Liver (tissue), 9 donors: ENCODE data around the gene CARD16. TPM values are rescaled to one million over a fixed set of nuclear protein-coding genes. Genes with fewer than 3 reads are reported as not detected.
"Not testable (repeated sequence)": the region's sequence is repeated elsewhere in the genome, so short reads cannot be mapped to it uniquely, and the experiment has no call there.

Experiments
- DNase-seq: peaks from one replicate; pipeline ENCODE4 v3.0.0-alpha.2; 2017; ENCODE audit warnings: low spot score
- H3K27ac ChIP-seq, 2 donors: one replicate each; pipeline ENCODE4 v1.7.0; 2013; ENCODE audit warnings: inconsistent platforms in 2 of 2, low read length in 2 of 2, control low read depth in 1 of 2, low read depth in 1 of 2, mild to moderate bottlenecking in 1 of 2
- H3K27me3 ChIP-seq, 4 donors: one replicate each; pipeline versions ENCODE4 v1.6.1 to v1.7.0; 2013; ENCODE audit warnings: low read length in 3 of 4, inconsistent platforms in 1 of 4, mild to moderate bottlenecking in 1 of 4, moderate library complexity in 1 of 4; ENCODE audit not compliant: control insufficient read depth in 4 of 4, insufficient read depth in 4 of 4
- H3K36me3 ChIP-seq, 4 donors: one replicate each; pipeline versions ENCODE4 v1.6.1 to v1.7.0; 2013; ENCODE audit warnings: low read length in 3 of 4, mild to moderate bottlenecking in 3 of 4, low read depth in 1 of 4, moderate library complexity in 1 of 4; ENCODE audit not compliant: control insufficient read depth in 4 of 4, insufficient read depth in 3 of 4
- H3K4me1 ChIP-seq, 4 donors: one replicate each; pipeline versions ENCODE4 v1.6.1 to v1.7.0; 2013; ENCODE audit warnings: low read length in 3 of 4, mild to moderate bottlenecking in 3 of 4, moderate library complexity in 1 of 4; ENCODE audit not compliant: control insufficient read depth in 4 of 4, insufficient read depth in 4 of 4
- H3K4me3 ChIP-seq, 3 donors: one replicate each; pipeline versions ENCODE4 v1.6.1 to v1.7.0; 2013; ENCODE audit warnings: low read length in 3 of 3, control low read depth in 1 of 3, low read depth in 1 of 3, mild to moderate bottlenecking in 1 of 3
- H3K9ac ChIP-seq, 2 donors: one replicate each; pipeline ENCODE4 v1.7.0; 2013; ENCODE audit warnings: low read length in 2 of 2, mild to moderate bottlenecking in 2 of 2, moderate library complexity in 2 of 2, control low read depth in 1 of 2, low read depth in 1 of 2
- H3K9me3 ChIP-seq, 4 donors: one replicate each; pipeline versions ENCODE4 v1.6.1 to v1.7.0; 2013; ENCODE audit warnings: low read length in 3 of 4; ENCODE audit not compliant: control insufficient read depth in 4 of 4
- CTCF ChIP-seq: fragments of 150-350 bp; IDR thresholded peaks from 2 replicates; pipeline ENCODE4 v1.5.1; 2017; ENCODE audit warnings: improper control_type of control experiment, low read depth, low read length; ENCODE audit not compliant: missing input control
- EGR1 ChIP-seq, 2 donors: IDR thresholded peaks; 2 replicates each; pipeline ENCODE4 v1.6.1; 2016 to 2018; ENCODE audit warnings: antibody characterized with exemption in 2 of 2, low read depth in 2 of 2
- FOXA1 ChIP-seq: IDR thresholded peaks from 2 replicates; pipeline ENCODE4 v1.6.1; 2016; ENCODE audit warnings: antibody characterized with exemption
- FOXA2 ChIP-seq: IDR thresholded peaks from 2 replicates; pipeline ENCODE4 v1.6.1; 2016; ENCODE audit warnings: antibody characterized with exemption
- GABPA ChIP-seq, 2 donors: IDR thresholded peaks in 1 of 2; conservative IDR thresholded peaks in 1 of 2; 2 replicates each; pipeline ENCODE4 v1.6.1; 2016; ENCODE audit warnings: antibody characterized with exemption in 2 of 2, mild to moderate bottlenecking in 1 of 2, moderate library complexity in 1 of 2
- HNF4A ChIP-seq, 2 donors: conservative IDR thresholded peaks; 2 replicates each; pipeline ENCODE4 v1.6.1; 2016; ENCODE audit warnings: antibody characterized with exemption in 2 of 2, mild to moderate bottlenecking in 2 of 2
- HNF4G ChIP-seq: IDR thresholded peaks from 2 replicates; pipeline ENCODE4 v1.6.1; 2016; ENCODE audit warnings: antibody characterized with exemption
- JUND ChIP-seq, 2 donors: IDR thresholded peaks; 2 replicates each; pipeline ENCODE4 v1.6.1; 2016; ENCODE audit warnings: antibody characterized with exemption in 2 of 2
- RAD21 ChIP-seq, 2 donors: IDR thresholded peaks; 2 replicates each; pipeline ENCODE4 v1.6.1; 2016; ENCODE audit warnings: antibody characterized with exemption in 2 of 2, mild to moderate bottlenecking in 2 of 2
- RXRA ChIP-seq, 2 donors: IDR thresholded peaks; 2 replicates each; pipeline ENCODE4 v1.6.1; 2017 to 2018; ENCODE audit warnings: antibody characterized with exemption in 2 of 2, mild to moderate bottlenecking in 1 of 2
- SP1 ChIP-seq: IDR thresholded peaks from 2 replicates; pipeline ENCODE4 v1.6.1; 2018; ENCODE audit warnings: antibody characterized with exemption, mild to moderate bottlenecking
- TAF1 ChIP-seq: conservative IDR thresholded peaks from 2 replicates; pipeline ENCODE4 v1.6.1; 2016; ENCODE audit warnings: antibody characterized with exemption, mild to moderate bottlenecking
- YY1 ChIP-seq: IDR thresholded peaks from 2 replicates; pipeline ENCODE4 v1.6.1; 2016; ENCODE audit warnings: antibody characterized with exemption, mild to moderate bottlenecking
- WGBS: extraction: QIAGEN DNeasy Blood & Tissue Kit; methylation state at CpG from one replicate; pipeline ENCODE4 v1.1.7; 2013; 5-methylcytosine and 5-hydroxymethylcytosine counted together
- polyA plus RNA-seq, 2 donors: library from polyadenylated mRNA; stranded (reverse) in 1 of 2; unstranded in 1 of 2; fragments of 200-250 nt in 1 of 2; fragments of >200 nt in 1 of 2; fragmentation: Nextera tagmentation in 1 of 2; extraction: Ambion mirVana in 1 of 2; gene quantifications; one replicate each; pipeline versions ENCODE4 v1.2.1 to v1.2.3, GENCODE V29; 2013 to 2015
- total RNA-seq, 2 donors: library from RNA; depleted of rRNA; stranded (reverse); fragments of >200 nt; gene quantifications; one replicate each; pipeline ENCODE4 v1.2.3, GENCODE V29; 2014
- TF ChIP-seq, protein P1 (sequence below): IDR thresholded peaks from 2 replicates; pipeline ENCODE4 v1.6.1; 2016; ENCODE audit warnings: antibody characterized with exemption
- TF ChIP-seq, protein P2 (sequence below): IDR thresholded peaks from 2 replicates; pipeline ENCODE4 v1.6.1; 2016; ENCODE audit warnings: antibody characterized with exemption, mild to moderate bottlenecking
- TF ChIP-seq, protein P3 (sequence below): IDR thresholded peaks from 2 replicates; pipeline ENCODE4 v1.6.1; 2016; ENCODE audit warnings: antibody characterized with exemption
- donor health status: healthy.
- donor health status: healthy.
- donor health status: healthy.
- donor health status: healthy.
- donor health status: healthy.

CARD16 gene
- total and polyA plus RNA-seq, 4 donors = 5.1 to 10.0 (median 8.7) TPM

DNA sequence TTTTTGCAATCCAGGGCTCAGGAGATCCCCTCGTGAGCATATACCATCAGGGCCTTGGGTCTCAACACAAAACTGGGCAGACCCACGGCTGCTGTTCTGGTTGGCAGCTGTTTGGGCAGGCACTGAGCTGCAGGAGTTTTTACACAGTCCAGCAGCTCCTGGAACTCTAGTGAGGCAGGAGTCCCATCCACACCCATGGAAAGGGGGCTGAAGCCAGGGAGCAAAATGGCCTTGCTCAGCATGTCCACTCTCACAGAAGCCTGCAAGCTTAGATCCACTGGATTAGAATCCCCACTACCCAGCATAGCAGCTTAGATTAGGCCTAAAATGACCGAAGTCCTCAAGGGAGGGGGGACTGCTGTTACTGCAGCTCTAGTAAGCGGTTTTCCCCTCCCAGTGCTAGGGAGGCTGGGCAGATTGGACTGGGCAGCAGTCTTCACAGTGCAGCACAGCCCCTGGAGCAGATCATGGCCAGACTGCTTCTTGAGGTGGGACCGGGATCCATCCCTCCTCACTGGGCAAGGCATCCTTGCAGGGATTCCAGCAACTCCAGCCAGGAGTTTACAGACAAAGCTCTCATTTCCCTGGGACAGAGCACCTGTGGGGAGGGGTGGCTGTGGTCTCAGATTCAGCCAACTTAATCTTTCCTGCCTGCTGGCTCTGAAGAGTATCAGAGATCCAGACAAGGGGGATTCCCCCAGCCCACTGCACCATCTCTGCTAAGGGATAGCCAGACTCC, 36.4 kb upstream of the CARD16 start:
- Histone ChIP-seq H3K27me3 (no peaks in the 10 kb centered on the region), H3K27ac (no peak overlapping the region), H3K9me3 (no peaks in the 10 kb centered on the region), H3K36me3 (no peaks in the 10 kb centered on the region), H3K4me1 (no peaks in the 10 kb centered on the region), H3K4me3 (no peak overlapping the region), H3K9ac (no peak overlapping the region)
- TF ChIP-seq FOXA2 = no peak
- TF ChIP-seq SP1 = no peak
- TF ChIP-seq RAD21 (IDR thresholded peaks at IDR 0.05) = no peak
- TF ChIP-seq YY1 = no peak
- TF ChIP-seq, protein P1, sequence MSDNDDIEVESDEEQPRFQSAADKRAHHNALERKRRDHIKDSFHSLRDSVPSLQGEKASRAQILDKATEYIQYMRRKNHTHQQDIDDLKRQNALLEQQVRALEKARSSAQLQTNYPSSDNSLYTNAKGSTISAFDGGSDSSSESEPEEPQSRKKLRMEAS = no peak
- TF ChIP-seq HNF4G = no peak
- TF ChIP-seq RXRA (IDR thresholded peaks at IDR 0.05) = no peak
- TF ChIP-seq CTCF = no peak
- no peak for TF ChIP-seq EGR1 (IDR thresholded peaks at IDR 0.05; ENCODE audit: low read depth in 2 of 2)
- TF ChIP-seq FOXA1 = no peak
- no peak for TF ChIP-seq HNF4A (conservative IDR thresholded peaks at IDR 0.05)
- DNase-seq = no peak
- 85% methylated on average over 5 of the region's 5 CpGs for WGBS

DNA sequence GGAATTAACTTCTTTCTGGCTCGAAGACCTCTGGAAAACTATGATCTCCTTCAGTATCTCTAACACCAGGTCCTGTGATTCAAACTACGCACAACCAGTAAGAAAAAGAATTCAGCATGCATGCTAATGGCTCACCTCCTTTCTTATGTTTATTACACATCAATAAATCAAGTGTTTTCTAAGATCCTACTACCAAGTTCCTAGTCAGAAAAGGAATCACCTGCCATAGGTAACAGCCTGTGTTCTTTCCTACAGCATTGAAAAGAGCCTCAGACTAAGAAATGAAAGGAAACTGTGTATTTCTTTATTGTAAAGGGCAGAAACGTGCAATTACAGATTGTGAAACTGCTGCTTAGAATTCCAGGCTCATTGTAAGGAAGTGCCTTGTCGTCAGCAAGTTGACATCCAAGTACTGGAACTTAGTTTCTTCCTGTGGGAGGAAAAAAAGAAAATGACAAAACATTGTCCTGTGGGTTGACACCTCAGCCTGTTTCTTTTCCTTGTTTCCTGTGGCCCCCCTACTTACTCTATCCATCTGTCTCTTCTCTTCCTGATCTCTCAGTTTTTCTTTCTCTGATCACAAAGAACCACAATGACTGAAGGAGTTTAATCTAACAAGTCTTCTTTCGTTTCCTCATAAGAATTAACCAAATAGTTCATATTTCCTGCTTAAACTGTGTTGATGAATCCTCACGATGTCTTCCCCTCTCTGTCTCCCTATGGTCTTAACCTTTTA, 35.2 kb upstream of the CARD16 start:
- H3K36me3 ChIP-seq, DNase-seq, H3K9ac ChIP-seq, H3K4me1 ChIP-seq, H3K27ac ChIP-seq, H3K9me3 ChIP-seq, H3K4me3 ChIP-seq, H3K27me3 ChIP-seq: not testable (repeated sequence)
- WGBS = 49% methylated on average over 6 of the region's 6 CpGs

DNA sequence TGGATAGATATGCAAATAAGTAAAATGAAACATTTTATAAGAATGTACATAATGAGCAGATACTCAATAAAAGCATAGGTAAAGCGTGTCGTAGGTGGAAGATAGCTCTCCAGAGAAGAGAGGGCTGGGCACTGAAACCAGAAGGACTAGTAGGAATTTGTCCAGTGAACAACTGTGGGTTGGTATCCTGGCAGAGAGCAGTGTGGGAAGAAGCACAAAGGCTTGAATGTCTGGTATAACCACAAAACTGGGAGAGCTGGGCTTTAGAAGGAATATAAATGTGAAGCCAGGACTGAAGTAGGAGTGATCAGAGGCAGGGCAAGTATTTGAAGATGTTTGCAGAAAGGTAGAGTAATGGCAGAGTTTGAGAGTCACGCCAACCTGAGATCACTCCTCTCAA, 33.1 kb upstream of the CARD16 start:
- no peak overlapping the region for H3K9ac ChIP-seq
- no peaks in the 10 kb centered on the region for H3K4me1 ChIP-seq
- no peaks in the 10 kb centered on the region for H3K27me3 ChIP-seq
- H3K9me3 ChIP-seq = no peaks in the 10 kb centered on the region
- no peak for DNase-seq
- no peaks in the 10 kb centered on the region for H3K36me3 ChIP-seq
- H3K27ac ChIP-seq = no peak overlapping the region
- 90% methylated on average over 3 of the region's 3 CpGs for whole genome bisulfite sequencing
- no peak overlapping the region for H3K4me3 ChIP-seq
- TF ChIP-seq JUND (IDR thresholded peaks at IDR 0.05) (no peak), TAF1 (no peak), CTCF (no peak), EGR1 (IDR thresholded peaks at IDR 0.05; ENCODE audit: low read depth in 2 of 2) (no peak), GABPA (IDR thresholded peaks at IDR 0.05 in 1 of 2, conservative IDR thresholded peaks at IDR 0.05 in 1 of 2) (no peak), HNF4G (no peak), YY1 (no peak), RAD21 (IDR thresholded peaks at IDR 0.05) (no peak), FOXA1 (no peak), FOXA2 (no peak), SP1 (no peak)
- TF ChIP-seq, protein P2, sequence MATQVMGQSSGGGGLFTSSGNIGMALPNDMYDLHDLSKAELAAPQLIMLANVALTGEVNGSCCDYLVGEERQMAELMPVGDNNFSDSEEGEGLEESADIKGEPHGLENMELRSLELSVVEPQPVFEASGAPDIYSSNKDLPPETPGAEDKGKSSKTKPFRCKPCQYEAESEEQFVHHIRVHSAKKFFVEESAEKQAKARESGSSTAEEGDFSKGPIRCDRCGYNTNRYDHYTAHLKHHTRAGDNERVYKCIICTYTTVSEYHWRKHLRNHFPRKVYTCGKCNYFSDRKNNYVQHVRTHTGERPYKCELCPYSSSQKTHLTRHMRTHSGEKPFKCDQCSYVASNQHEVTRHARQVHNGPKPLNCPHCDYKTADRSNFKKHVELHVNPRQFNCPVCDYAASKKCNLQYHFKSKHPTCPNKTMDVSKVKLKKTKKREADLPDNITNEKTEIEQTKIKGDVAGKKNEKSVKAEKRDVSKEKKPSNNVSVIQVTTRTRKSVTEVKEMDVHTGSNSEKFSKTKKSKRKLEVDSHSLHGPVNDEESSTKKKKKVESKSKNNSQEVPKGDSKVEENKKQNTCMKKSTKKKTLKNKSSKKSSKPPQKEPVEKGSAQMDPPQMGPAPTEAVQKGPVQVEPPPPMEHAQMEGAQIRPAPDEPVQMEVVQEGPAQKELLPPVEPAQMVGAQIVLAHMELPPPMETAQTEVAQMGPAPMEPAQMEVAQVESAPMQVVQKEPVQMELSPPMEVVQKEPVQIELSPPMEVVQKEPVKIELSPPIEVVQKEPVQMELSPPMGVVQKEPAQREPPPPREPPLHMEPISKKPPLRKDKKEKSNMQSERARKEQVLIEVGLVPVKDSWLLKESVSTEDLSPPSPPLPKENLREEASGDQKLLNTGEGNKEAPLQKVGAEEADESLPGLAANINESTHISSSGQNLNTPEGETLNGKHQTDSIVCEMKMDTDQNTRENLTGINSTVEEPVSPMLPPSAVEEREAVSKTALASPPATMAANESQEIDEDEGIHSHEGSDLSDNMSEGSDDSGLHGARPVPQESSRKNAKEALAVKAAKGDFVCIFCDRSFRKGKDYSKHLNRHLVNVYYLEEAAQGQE = no peak
- TF ChIP-seq, protein P3, sequence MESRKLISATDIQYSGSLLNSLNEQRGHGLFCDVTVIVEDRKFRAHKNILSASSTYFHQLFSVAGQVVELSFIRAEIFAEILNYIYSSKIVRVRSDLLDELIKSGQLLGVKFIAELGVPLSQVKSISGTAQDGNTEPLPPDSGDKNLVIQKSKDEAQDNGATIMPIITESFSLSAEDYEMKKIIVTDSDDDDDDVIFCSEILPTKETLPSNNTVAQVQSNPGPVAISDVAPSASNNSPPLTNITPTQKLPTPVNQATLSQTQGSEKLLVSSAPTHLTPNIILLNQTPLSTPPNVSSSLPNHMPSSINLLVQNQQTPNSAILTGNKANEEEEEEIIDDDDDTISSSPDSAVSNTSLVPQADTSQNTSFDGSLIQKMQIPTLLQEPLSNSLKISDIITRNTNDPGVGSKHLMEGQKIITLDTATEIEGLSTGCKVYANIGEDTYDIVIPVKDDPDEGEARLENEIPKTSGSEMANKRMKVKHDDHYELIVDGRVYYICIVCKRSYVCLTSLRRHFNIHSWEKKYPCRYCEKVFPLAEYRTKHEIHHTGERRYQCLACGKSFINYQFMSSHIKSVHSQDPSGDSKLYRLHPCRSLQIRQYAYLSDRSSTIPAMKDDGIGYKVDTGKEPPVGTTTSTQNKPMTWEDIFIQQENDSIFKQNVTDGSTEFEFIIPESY = no peak
